ENCODE data around the gene WIPF3.

Gene WIPF3

GRCh38 chr7:29847496-29847895 is 41.2 kb downstream of the WIPF3 start:
- DNase-seq (ENCODE audit: low spot score), result no peak
- no peak for FAIRE-seq

- FAIRE-seq (peak; percentile 93), DNase-seq (ENCODE audit: low spot score) (no peak)
Observed at GRCh38 chr7:29847916-29848315, 41.6 kb downstream of the WIPF3 start.

- no peak for FAIRE-seq
Observed at GRCh38 chr7:29848941-29849340, 42.6 kb downstream of the WIPF3 start.

GRCh38 chr7:29851487-29851886 is 45.2 kb downstream of the WIPF3 start:
- DNase-seq (ENCODE audit: low spot score), result no peak

More at GRCh38 chr7:29848941-29849340, 42.6 kb downstream of the WIPF3 start:
- no peak for DNase-seq (ENCODE audit: low spot score)

GRCh38 chr7:29852457-29852856 is 46.1 kb downstream of the WIPF3 start:
- DNase-seq (ENCODE audit: low spot score) (no peak), FAIRE-seq (no peak)

More at GRCh38 chr7:29851487-29851886, 45.2 kb downstream of the WIPF3 start:
- peak; percentile 44 for FAIRE-seq

GRCh38 chr7:29853072-29853471 is 46.8 kb downstream of the WIPF3 start:
- FAIRE-seq (peak; percentile 56), DNase-seq (ENCODE audit: low spot score) (no peak)

GRCh38 chr7:29853789-29854188 is 47.5 kb downstream of the WIPF3 start:
- DNase-seq (ENCODE audit: low spot score) (no peak), FAIRE-seq (no peak)

- DNase-seq (ENCODE audit: low spot score) (peak; percentile 48), FAIRE-seq (peak; percentile 9)
Observed at GRCh38 chr7:29854257-29854938, 48.1 kb downstream of the WIPF3 start.

DNA sequence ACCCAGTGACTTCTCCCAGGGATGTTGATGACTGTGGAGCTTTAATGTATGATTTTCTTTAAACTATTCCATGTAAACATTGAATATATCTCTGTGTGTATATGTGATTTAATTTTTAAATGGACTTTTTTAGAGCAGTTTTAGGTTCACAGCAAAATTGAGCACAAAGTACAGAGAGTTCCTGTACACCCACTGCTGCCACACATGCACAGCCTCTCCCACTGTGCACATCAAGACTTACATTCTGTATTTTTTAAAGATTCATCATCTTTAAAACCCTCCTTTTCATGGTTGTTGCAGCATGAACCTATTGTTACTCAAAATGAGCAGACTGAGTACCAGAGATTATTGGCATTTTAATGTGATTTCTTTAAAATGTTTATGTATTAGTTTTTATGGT is 51.3 kb downstream of the WIPF3 start:
- DNase-seq (ENCODE audit: low spot score) (no peak), FAIRE-seq (no peak)

GRCh38 chr7:29858191-29858951 is 52.1 kb downstream of the WIPF3 start:
- DNase-seq (ENCODE audit: low spot score) (no peak), FAIRE-seq (peak; percentile 86)

DNA sequence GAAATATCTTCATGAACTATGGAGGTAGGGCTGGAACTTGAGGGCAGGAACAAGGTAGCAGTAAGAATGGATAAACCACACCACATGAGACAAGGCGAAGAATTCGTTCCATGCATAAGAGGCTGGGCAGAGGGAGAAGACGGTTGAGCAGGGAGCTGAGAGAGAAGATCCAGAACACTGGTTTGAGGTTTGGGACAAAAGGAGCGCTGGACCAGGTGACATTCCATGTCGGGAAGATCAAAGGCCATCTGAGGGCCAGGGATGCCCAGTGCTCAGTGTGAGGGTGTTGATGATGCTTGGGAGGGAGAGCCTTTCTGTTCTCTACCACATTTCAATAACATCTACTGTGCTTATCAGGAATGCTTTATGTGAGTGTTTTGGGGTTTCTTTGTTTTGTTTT is 52.8 kb downstream of the WIPF3 start:
- DNase-seq (ENCODE audit: low spot score) (no peak), FAIRE-seq (peak; percentile 87)

DNA sequence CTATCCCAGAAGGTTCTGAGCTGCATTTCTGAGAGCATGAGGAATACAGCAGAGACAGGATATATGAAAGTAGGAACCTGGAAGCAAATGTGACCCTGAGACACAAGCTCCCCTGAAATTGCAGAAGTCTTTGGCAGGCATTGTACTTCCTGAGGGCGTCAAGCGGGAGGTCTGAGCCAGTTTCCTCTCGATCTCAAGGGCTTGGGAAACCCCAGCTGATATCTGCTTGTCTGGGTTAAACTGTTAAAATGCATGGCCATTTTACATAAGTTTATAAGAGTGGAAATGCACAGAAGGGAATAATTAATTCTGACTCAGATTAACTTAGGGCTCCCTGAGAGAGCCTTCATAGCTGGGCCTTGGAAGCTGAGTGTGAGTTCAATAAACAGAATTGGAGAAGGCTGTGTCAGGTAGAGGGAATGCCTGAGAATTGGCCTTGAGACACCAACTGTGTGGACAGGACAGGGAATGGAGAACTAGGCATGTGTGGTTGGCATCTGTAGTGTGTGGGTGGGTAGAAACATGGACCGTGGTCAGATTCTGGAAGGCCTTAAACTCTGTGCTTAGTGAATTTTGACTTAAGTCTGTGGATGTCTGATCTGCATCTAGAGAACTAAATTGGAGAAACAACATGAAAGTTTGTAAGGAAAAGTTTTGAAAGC is 53.3 kb downstream of the WIPF3 start:
- no peak for DNase-seq (ENCODE audit: low spot score)
- FAIRE-seq, result no peak

DNA sequence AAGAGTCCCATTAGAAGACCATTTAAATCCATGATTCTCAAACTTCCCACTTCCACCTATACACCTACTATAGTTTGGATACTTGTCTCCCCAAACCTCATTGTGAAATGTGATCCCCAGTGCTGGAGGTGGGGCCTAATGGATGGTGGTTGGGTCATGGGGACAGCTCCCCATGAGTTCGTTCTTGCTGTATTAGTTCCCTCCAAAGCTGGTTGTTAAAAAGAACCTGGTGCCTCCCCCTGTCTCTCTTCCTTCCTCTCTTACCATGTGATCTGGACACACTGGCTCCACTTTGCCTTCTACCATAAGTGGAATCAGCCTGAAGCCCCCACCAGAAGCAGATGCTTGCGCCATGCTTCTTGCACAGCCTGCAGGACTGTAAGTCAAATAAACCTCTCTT is 53.9 kb downstream of the WIPF3 start:
- peak; percentile 9 for FAIRE-seq
- DNase-seq (ENCODE audit: low spot score), result no peak

DNA sequence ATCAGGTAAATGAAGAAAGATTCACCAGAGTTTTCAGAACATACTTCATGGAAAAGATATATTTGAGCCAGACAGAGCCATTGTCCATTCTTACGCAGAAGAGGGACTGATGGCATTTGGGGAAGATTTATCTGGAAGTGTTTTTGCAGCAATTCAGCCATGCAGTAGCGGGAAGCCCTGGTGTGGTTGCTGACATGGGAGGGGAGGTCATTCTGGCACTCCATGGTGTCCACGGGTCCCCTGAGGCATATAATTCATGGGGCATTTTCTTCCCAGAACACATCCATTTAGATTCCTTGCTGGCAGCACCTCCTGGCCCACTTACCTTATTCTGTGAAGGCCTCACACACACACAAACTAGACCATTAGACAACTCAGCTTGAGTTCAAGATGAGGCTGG is 55.6 kb downstream of the WIPF3 start:
- FAIRE-seq (no peak), DNase-seq (ENCODE audit: low spot score) (no peak)

DNA sequence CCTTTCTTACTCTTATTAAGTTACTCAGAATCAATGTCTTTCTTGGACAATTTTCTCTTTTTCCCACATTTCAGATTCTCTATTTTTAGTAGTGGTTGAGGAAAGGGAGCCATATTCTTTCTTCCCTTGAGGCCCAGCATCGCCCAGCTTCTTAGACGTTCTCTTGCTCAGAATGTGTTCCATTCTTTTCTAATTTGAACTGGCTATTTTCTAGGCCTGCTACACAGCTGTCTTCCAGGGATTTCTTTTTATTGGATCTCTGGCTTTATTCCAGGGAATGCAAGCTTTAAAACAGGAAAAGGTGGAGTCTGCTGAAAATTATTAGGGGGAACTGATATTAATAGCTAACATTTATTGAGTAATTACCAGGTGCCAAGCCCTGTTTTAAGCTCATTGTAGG is 58.3 kb downstream of the WIPF3 start:
- FAIRE-seq (no peak), DNase-seq (ENCODE audit: low spot score) (no peak)

GRCh38 chr7:29865526-29865925 is 59.2 kb downstream of the WIPF3 start:
- no peak for DNase-seq (ENCODE audit: low spot score)
- FAIRE-seq, result no peak

DNA sequence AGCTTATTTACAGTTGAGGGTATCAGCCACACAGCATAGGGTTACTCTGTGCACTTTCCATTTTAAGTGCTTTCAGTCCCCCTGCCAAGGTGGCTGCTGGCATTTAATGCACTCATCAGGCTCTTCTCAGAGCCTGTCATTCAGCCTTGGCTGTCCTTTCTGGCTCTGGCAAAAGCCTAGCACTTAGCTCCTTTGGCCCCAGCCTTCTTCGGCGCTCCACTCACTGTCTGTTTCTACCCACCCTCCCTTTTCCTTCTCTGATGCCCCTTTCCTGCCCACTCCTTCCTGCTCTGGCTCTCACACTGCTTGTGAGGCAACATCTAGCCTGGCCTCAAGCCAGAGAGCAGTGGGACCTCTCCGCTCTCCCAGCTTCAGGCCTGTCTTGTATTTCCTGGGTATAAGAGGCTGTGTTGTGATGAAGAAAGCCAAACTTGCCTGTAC is 60.2 kb downstream of the WIPF3 start:
- FAIRE-seq (no peak), DNase-seq (ENCODE audit: low spot score) (no peak)

GRCh38 chr7:29871787-29872398 is 65.6 kb downstream of the WIPF3 start:
- FAIRE-seq (no peak), DNase-seq (ENCODE audit: low spot score) (no peak)

DNA sequence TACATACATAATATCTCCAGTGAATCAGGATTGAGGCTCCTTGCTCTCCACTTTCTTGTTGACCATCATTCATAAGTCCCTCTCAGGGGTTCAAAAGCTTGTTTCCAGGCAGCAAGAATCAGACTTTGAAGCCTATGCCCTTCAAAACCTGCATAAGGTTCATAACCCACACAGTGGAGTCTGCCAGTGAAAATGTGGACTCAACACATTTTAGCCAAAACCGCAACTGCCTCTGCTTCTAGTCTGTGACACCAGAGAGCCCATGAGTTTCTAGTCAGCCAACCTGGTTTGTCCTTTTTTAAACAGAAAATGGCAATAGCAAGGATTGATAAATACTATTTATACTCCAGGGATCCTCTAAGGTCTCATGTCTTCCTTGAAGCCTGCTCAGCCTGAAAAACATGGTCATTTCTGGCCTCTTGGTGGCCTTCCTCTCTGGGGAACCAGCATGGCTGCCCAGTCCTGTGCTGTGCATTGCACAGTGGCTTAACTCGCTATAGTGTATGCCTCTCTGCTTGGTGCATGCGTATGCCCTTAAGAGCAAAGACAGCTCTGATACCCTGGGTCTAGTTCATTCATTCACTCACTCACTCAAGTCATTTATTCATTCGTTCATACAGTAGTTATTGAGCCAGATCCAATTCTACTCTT is 67.5 kb downstream of the WIPF3 start:
- FAIRE-seq, result peak; percentile 53
- no peak for DNase-seq (ENCODE audit: low spot score)

DNA sequence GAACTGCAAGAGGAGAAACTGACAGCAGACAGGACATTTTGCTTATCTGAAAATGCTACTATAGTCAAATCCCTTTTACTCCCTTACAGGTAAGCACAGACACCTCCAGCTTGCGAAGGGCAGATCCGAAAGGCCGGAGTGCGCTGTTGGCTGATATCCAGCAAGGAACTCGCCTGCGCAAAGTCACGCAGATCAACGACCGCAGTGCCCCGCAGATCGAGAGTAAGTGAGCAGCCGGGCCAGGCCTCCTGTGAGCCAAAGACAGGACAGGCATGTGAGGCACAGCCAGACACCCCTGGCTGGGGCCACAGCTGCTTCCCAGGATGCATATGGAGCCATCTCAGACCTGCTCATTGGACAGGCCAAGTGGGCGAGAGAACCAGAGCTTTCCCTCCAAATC is 69.4 kb downstream of the WIPF3 start:
- FAIRE-seq, result no peak

GRCh38 chr7:29877196-29877595 is 70.9 kb downstream of the WIPF3 start:
- FAIRE-seq (no peak), DNase-seq (ENCODE audit: low spot score) (no peak)

More for the DNA sequence above, 69.4 kb downstream of the WIPF3 start:
- DNase-seq (ENCODE audit: low spot score), result no peak

Measured in urothelium cell line (cell line).